Stimulated activated effector memory CD8-positive, alpha-beta T cell treated with anti-CD3 and anti-CD28 coated beads, Interleukin-12 subunit alpha, Interleukin-12 subunit beta, amount 100 ng/mL, for 72 hours (primary cell): ENCODE measurements around the gene HMX1.

ENCODE experiments used
- ATAC-seq: fragments of 150-1000 bp; cut with Tn5 transposase; 2 replicates; pipeline ENCODE4 v1.10.0; 2021
- DNase-seq, 2 donors: peaks; one replicate each; pipeline ENCODE4 v3.0.0; 2021 to 2022; ENCODE audit warnings: low spot score in 2 of 2
- H3K27ac Mint-ChIP-seq: one replicate; pipeline ENCODE4 v1.8.0; 2022; ENCODE audit warnings: mild to moderate bottlenecking, mixed read lengths
- H3K36me3 Mint-ChIP-seq: one replicate; pipeline ENCODE4 v1.8.0; 2022; ENCODE audit warnings: mild to moderate bottlenecking, mixed read lengths
- H3K4me1 Mint-ChIP-seq: one replicate; pipeline ENCODE4 v1.8.0; 2022; ENCODE audit warnings: mixed read lengths
- H3K4me3 Mint-ChIP-seq: one replicate; pipeline ENCODE4 v1.8.0; 2022; ENCODE audit warnings: mild to moderate bottlenecking, mixed read lengths
- H3K9me3 Mint-ChIP-seq: one replicate; pipeline ENCODE4 v1.8.0; 2022; ENCODE audit warnings: mixed read lengths

Gene HMX1

GRCh38 chr4:8860892-8861575 lies 10.6 kb downstream of the HMX1 start:
- no peak overlapping the region for H3K27ac Mint-ChIP-seq
- H3K9me3 Mint-ChIP-seq: no peaks in the 10 kb centered on the region
- H3K4me3 Mint-ChIP-seq: no peak overlapping the region
- H3K4me1 Mint-ChIP-seq: peaks cover 4% of the 10 kb centered on the region
- no peak for DNase-seq
- ATAC-seq: no peak
- peaks cover 5% of the 10 kb centered on the region for H3K36me3 Mint-ChIP-seq

- ATAC-seq (no peak), DNase-seq (no peak)
- Mint-ChIP-seq H3K36me3 (peaks cover 5% of the 10 kb centered on the region), H3K4me3 (no peak overlapping the region), H3K9me3 (no peaks in the 10 kb centered on the region), H3K27ac (no peak overlapping the region), H3K4me1 (peaks cover 9% of the 10 kb centered on the region)
Observed at GRCh38 chr4:8860096-8860891, 11.3 kb downstream of the HMX1 start.

- Mint-ChIP-seq H3K4me3 (no peak overlapping the region), H3K27ac (no peak overlapping the region)
Observed at GRCh38 chr4:8859550-8860095, 12.0 kb downstream of the HMX1 start.

GRCh38 chr4:8858701-8859210 lies 12.9 kb downstream of the HMX1 start:
- H3K4me1 Mint-ChIP-seq: peaks cover 15% of the 10 kb centered on the region
- H3K4me3 Mint-ChIP-seq: no peak overlapping the region
- DNase-seq (no peak), ATAC-seq (no peak)
- H3K27ac Mint-ChIP-seq: no peak overlapping the region
- peaks cover 5% of the 10 kb centered on the region for H3K36me3 Mint-ChIP-seq
- H3K9me3 Mint-ChIP-seq: no peaks in the 10 kb centered on the region

More at GRCh38 chr4:8859550-8860095, 12.0 kb downstream of the HMX1 start:
- Mint-ChIP-seq H3K9me3 (no peaks in the 10 kb centered on the region), H3K4me1 (peaks cover 15% of the 10 kb centered on the region), H3K36me3 (peaks cover 5% of the 10 kb centered on the region)
- ATAC-seq (no peak), DNase-seq (no peak)

- DNase-seq (no peak), ATAC-seq (no peak)
- Mint-ChIP-seq H3K27ac (no peak overlapping the region), H3K36me3 (peaks cover 5% of the 10 kb centered on the region), H3K4me3 (peak overlapping the region; percentile 35), H3K9me3 (no peaks in the 10 kb centered on the region), H3K4me1 (peaks cover 15% of the 10 kb centered on the region)
Observed at GRCh38 chr4:8857766-8858700, 13.6 kb downstream of the HMX1 start.

- DNase-seq: no peak
- Mint-ChIP-seq H3K9me3 (no peaks in the 10 kb centered on the region), H3K4me1 (peaks cover 15% of the 10 kb centered on the region), H3K27ac (no peak overlapping the region), H3K36me3 (peaks cover 5% of the 10 kb centered on the region), H3K4me3 (peak overlapping the region; percentile 35)
- ATAC-seq: no peak
Observed at GRCh38 chr4:8856835-8857621, 14.6 kb downstream of the HMX1 start.

GRCh38 chr4:8855818-8856245 lies 15.8 kb downstream of the HMX1 start:
- H3K27ac Mint-ChIP-seq: no peak overlapping the region
- ATAC-seq: no peak
- H3K4me3 Mint-ChIP-seq: peak overlapping the region; percentile 1
- no peak for DNase-seq
- H3K4me1 Mint-ChIP-seq: peaks cover 15% of the 10 kb centered on the region
- H3K9me3 Mint-ChIP-seq: no peaks in the 10 kb centered on the region
- H3K36me3 Mint-ChIP-seq: peaks cover 5% of the 10 kb centered on the region

- Mint-ChIP-seq H3K27ac (no peak overlapping the region), H3K4me3 (no peak overlapping the region), H3K36me3 (peaks cover under 1% of the 10 kb centered on the region), H3K9me3 (no peaks in the 10 kb centered on the region), H3K4me1 (peaks cover 15% of the 10 kb centered on the region)
- no peak for DNase-seq
- ATAC-seq: no peak
Observed at GRCh38 chr4:8854931-8855330, 16.7 kb downstream of the HMX1 start.

- H3K9me3 Mint-ChIP-seq: no peaks in the 10 kb centered on the region
- DNase-seq (no peak), ATAC-seq (no peak)
- H3K4me1 Mint-ChIP-seq: peaks cover 15% of the 10 kb centered on the region
- H3K27ac Mint-ChIP-seq: no peak overlapping the region
- no peak overlapping the region for H3K4me3 Mint-ChIP-seq
- H3K36me3 Mint-ChIP-seq: no peaks in the 10 kb centered on the region
Observed at GRCh38 chr4:8854016-8854415, 17.6 kb downstream of the HMX1 start.

- Mint-ChIP-seq H3K4me1 (peaks cover 15% of the 10 kb centered on the region), H3K27ac (no peak overlapping the region), H3K4me3 (no peak overlapping the region), H3K36me3 (no peaks in the 10 kb centered on the region), H3K9me3 (no peaks in the 10 kb centered on the region)
- ATAC-seq (no peak), DNase-seq (no peak)
Observed at GRCh38 chr4:8853249-8853648, 18.4 kb downstream of the HMX1 start.

GRCh38 chr4:8852118-8852704 lies 19.4 kb downstream of the HMX1 start:
- no peak overlapping the region for H3K4me3 Mint-ChIP-seq
- ATAC-seq (no peak), DNase-seq (no peak)
- H3K9me3 Mint-ChIP-seq: no peaks in the 10 kb centered on the region
- no peaks in the 10 kb centered on the region for H3K36me3 Mint-ChIP-seq
- H3K4me1 Mint-ChIP-seq: peaks cover 15% of the 10 kb centered on the region
- no peak overlapping the region for H3K27ac Mint-ChIP-seq

GRCh38 chr4:8851321-8852117 lies 20.1 kb downstream of the HMX1 start:
- DNase-seq (no peak), ATAC-seq (no peak)
- Mint-ChIP-seq H3K27ac (no peak overlapping the region), H3K36me3 (no peaks in the 10 kb centered on the region), H3K9me3 (no peaks in the 10 kb centered on the region), H3K4me3 (no peak overlapping the region), H3K4me1 (peaks cover 15% of the 10 kb centered on the region)

- Mint-ChIP-seq H3K9me3 (no peaks in the 10 kb centered on the region), H3K36me3 (no peaks in the 10 kb centered on the region), H3K27ac (no peak overlapping the region), H3K4me1 (peaks cover 10% of the 10 kb centered on the region), H3K4me3 (no peak overlapping the region)
- ATAC-seq (no peak), DNase-seq (no peak)
Observed at GRCh38 chr4:8850830-8851188, 20.8 kb downstream of the HMX1 start.
